Non-pigmented ciliary epithelial cell (primary cell): ENCODE results near the gene EVC.
A peak's percentile ranks its signal among the peaks of the same experiment; 100 is the strongest.
"Not testable (repeated sequence)": the region's sequence is repeated elsewhere in the genome, so short reads cannot be mapped to it uniquely, and the experiment has no call there.

ENCODE experiments used
- DNase-seq: peaks from one replicate; pipeline ENCODE4 v3.0.0-alpha.2; 2010; ENCODE audit warnings: low read depth

The EVC gene

DNA sequence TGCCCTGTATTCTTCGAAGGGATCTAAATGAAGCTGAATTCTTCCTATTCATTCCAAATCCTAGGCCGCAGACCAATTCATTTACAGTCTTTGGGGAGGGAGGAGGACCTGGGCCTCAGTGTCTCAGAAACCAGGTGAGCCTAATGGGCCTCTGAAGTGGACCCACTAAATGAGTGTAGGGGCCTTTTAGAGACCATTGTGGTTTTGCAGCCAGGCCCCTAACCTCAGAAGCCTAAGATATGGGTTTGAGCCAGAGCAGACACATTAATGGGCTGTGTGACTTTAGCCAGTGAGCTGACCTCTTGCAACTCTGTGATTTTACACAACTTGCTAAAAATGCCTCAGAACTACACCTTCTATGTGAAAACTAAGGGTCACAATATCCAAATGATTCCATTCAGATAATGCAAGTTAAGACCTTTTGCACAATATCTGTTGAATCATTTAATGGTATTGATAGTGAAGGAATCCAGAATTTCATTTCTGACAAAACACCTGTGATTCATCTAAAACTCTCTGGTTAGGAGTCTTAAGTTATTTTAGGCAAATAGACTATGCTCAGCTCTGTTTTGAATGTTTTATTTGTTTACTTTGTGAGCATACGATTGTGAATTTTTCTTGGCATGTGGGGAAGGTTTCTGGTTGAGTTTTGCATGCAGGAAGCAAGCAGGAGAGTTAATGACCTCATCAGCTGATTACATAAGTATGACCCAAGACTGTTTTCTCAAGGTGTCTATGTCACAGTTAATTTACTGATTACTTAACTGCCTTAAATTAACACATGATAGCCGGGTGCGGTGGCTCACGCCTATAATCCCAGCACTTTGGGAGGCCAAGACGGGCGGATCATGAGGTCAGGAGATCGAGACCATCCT is 75.0 kb downstream of the EVC start:
- DNase-seq: peak; percentile 63

DNA sequence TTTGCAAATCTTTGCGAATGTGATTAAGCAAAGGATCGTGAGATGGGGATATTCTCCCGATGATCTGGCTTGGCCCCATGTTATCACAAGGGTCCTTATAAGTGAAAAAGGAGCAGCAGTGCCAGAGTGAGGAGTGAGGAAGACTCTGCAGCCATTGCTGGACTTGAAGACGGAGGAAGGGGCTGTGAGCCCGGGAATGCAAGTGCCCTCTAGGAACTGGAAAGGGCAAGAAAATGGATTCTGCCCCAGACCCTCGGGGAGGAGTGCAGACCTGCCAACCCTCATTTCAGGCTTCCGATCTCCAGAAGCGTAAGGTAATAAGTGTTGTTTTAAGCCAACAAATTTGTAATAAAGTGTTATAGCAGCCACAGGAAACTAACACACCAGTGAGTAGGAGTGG is 76.3 kb downstream of the EVC start:
- DNase-seq: no peak

GRCh38 chr4:5788144-5788543 is 77.1 kb downstream of the EVC start:
- no peak for DNase-seq

DNA sequence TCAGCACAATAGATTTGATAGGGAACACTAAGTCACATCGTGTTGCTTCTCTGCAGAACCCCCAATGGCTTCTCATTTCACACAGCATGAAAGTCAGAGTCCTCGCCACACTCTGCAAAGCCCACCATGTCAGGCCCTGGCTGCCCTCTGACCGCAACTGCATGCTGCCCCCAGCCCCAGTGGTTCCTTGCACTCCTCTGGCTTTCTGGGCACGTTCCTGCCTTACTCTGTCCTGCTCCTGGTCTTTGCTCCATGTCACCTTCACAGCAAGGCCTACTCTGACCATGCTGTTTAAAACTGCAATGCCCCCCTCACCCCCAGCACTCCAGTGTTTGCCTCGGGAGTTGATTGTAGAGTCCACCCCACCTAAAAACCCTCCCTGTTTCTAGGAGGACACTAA is 78.1 kb downstream of the EVC start:
- no peak for DNase-seq

DNA sequence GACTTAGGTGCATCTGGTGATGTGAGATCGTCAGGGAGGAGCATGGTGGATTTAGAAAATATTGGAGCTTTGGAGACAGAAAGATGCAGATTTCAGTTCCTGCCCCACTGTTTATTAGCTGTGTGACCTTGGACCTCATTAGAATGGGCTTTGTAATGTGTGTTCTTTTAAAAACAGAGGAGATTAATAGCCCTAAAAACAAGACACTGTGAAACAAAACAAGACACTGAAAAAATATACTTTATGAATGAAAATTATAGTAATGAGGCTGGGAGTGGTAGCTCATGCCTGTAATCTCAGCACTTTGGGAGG is 79.5 kb downstream of the EVC start:
- no peak for DNase-seq

GRCh38 chr4:5791654-5792053 is 80.7 kb downstream of the EVC start:
- no peak for DNase-seq

DNA sequence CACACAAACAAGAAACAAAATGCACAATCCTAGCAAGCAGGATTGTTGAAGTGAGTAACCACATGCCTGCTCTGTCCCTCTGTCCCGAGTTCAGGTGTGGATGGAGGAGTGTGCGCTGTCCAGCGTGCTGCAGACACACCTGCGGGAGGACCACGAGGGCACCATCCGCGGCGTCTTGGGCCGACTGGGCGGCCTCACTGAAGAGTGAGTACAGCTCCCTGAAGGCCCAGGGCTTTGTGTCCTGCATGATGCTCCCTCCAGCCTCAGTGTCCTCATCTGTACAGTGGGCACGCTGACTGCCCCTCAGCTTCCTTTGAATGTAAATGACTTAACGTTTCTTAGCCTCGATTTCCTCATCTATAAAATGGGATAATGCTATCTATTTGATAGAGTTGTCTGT is 82.5 kb downstream of the EVC start:
- no peak for DNase-seq

DNA sequence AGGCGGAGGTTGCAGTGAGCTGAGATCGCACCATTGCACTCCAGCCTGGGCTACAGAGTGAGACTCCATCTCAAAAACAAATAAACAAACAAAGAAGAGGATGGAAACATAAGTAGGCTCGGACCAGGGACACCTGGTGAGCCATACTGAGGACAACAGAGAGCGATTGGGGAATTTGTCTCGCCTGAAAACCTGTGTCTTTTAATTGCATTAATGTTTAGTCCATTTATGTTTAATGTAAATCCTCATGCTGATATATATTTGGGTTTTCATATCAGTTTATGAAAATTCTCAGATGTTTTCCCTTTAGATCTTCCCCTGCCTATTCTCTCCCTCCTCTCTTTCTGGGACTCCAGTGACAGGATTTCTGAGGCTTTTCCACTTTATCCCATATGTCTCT is 84.6 kb downstream of the EVC start:
- DNase-seq: no peak

DNA sequence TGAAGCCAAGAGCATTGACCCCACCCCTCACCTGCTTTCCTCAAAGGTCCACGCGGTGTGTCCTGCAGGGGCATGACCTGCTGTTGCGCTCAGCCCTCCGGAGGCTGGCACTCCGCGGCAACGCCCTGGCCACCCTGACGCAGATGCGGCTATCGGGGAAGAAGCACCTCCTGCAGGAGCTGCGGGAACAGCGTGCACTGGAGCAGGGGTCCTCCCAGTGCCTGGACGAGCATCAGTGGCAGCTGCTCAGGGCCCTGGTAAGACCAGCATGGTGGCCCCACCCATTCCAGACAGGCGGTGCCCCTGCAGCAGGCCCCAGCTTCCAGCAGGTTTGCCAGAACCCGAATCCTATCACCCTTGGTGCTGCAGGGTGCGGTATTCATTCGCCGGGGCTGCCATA is 86.0 kb downstream of the EVC start:
- DNase-seq: no peak

DNA sequence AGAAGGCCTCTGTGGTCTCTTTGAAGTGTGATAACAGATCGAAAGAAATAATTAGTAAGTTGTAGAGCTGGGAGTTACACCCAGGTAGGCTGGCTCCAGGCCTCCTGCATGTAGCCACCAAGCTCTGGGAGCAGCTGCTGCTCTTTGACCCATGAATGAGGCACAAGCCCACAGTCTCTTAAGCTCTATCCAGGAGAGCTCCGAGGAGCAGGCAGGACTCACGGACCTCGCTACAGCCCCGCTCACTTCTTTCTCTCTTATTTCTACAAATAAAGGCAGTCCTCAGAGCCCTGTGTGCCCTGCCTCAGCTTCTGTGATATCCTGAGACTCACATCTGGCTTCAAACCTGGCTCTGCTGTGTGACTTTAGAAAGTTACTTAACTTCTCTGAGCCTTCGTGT is 86.9 kb downstream of the EVC start:
- no peak for DNase-seq

GRCh38 chr4:5798462-5798861 is 87.5 kb downstream of the EVC start:
- DNase-seq: no peak

GRCh38 chr4:5798946-5799345 is 87.9 kb downstream of the EVC start:
- DNase-seq: no peak

DNA sequence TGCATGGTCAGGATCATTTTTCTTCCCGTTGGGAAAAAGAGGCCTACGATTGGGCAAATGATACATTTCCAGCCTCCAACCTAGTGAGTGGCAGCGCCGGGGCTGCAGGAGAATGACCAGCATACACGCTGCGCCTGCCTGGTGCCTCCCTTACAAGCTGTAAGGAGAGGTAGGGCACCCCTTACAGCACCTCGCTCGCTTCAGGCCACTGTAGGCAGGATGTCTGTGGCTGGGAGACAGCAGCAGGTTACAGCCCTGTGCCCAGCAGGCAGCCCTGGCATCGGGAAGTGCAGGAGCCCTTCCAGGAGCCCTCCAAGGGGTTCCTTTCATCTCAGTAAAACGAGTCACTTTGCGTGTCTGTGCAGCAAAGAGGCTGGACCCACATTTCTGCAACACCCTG is 88.4 kb downstream of the EVC start:
- DNase-seq: no peak

DNA sequence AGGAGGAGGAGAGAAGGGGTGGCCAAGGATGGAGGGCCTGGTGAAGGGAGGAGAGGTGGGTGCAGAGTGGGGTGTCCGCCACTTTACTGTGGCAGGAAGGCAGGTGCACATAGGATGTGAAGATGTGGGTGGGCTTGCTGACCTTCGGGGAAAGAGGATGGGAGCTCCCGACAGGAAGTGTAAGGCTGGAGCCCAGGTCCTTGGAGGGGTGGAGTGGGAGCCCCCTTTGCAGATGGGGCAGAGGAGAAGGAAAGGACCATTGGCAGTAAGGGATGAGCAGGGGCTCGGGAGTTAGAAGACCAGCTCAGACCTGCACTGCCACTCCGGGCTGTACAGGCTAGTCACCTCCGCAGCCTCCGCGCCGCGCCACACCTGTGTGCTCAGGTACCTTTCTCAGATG is 89.5 kb downstream of the EVC start:
- no peak for DNase-seq

DNA sequence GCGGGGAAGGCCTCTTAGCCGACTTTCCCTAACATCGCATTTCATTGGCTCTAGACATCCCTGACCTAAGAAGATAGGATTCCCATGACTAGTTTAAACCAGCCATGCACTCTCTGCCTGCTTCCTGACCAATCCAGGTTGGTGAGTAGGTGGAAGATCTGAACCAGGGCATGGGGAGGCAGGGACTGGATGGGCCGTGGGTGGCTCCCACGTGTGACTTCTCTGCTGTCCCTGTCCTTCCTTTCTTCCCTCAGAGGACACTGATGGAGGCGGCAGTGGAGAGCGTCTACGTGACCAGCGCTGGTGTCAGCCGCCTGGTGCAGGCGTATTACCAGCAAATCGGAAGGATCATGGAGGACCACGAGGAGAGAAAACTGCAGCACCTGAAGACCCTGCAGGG is 90.7 kb downstream of the EVC start:
- no peak for DNase-seq

- no peak for DNase-seq
These were observed 91.6 kb downstream of the EVC start for GRCh38 chr4:5802565-5802964.

- no peak for DNase-seq
These were observed 93.7 kb downstream of the EVC start for GRCh38 chr4:5804656-5805055.

GRCh38 chr4:5805270-5805669 is 94.3 kb downstream of the EVC start:
- no peak for DNase-seq

DNA sequence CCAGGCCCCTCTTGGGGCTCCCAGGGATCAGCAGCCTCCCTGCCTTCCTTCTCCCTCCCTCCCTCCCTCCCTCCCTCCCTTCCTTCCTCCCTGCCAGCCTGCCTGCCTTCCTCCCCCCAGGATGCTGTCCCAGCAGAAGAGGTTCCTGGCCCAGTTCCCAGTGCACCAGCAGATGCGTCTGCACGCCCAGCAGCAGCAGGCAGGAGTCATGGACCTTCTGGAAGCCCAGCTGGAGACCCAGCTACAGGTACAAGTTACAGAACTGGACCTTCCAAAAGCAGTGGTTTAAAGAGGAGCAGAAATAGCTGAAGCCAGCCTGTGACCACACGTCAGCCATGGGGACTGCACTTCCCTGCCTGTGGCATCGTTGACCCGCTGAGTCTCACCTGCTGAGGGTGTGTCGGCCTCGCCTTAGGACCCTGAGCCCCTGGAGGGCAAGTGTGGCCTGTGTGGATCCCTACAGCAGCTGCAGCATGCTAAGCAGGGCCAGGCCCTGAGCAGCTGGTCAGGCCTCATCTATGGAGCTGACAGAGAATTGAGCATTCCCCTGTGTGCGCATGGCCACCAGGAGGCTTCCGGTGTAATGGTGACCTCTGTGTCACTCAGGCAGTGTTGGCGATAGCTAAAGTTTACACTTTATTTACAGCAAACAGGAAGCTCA is 97.2 kb downstream of the EVC start:
- no peak for DNase-seq

- DNase-seq: no peak
These were observed 98.3 kb downstream of the EVC start for GRCh38 chr4:5809216-5809776.

- DNase-seq: no peak
These were observed 99.2 kb downstream of the EVC start for GRCh38 chr4:5810151-5810550.

- DNase-seq: no peak
These were observed 99.9 kb downstream of the EVC start for GRCh38 chr4:5810770-5811430.

GRCh38 chr4:5812057-5812456 is 101.1 kb downstream of the EVC start:
- DNase-seq: not testable (repeated sequence)
